C4-2B (cell line): ENCODE data around the gene LNPEP.

ENCODE experiments used
- H3K27ac ChIP-seq: fragments of 450-650 bp; 2 replicates; pipeline ENCODE4 v1.5.1; 2017
- CTCF ChIP-seq: fragments of 450-650 bp; conservative IDR thresholded peaks from 2 replicates; pipeline ENCODE4 v1.5.1; 2017; ENCODE audit warnings: mild to moderate bottlenecking
- ZFX ChIP-seq: fragments of 450-650 bp; IDR thresholded peaks from 2 replicates; pipeline ENCODE4 v1.6.1; 2017

Gene LNPEP

DNA sequence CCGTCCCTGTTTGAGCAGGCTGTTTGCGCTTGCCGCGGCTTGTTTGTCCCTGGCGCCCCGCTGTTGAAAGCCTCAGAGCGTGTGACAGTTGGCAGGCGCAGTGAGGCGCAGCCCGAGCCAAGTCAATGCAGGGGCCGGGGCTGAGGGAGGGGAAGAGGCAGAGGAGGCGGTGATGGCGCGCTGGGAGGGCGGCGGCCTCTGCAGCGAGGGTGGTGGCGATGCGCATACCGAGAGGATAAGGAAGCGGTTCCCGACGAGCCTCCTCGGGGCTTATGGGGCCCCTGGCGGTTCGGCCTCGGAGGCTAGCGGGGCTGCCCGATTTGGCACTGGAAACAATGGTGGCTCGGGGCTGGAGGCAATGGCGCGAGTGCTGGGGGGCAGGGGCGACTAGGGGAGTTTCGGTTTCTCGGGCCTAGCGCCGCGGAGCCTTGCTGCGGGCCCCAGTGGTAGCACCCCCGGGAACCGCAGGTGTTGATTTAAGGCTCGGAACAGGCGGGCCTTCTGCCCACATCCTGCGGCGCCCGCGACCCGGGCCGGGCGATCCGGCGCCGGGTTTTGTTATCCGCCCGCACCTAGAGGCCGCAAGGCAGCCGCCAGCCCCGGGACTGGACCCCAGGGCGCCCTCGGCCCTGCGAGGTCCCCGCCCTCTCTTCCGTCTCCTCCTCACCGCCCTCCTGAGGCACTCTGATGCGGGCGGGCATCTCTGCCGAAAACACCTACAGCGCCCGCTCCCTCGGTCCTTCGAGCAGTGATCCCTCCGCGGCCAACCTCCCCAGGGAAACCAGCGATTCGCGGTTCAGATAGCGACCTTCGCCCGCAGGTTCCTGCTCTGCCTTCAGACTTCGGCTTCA is 947 bp upstream of the LNPEP start:
- TF ChIP-seq CTCF (peak; percentile 6; the same call in 1 of the 2 replicates), ZFX (peak; percentile 69)
- peak overlapping the region; percentile 92 for H3K27ac ChIP-seq

- TF ChIP-seq ZFX (no peak), CTCF (no peak; the same call in 1 of the 2 replicates)
- H3K27ac ChIP-seq: peak overlapping the region; percentile 92
Observed at GRCh38 chr5:96936431-96937320, 796 bp downstream of the LNPEP start.

GRCh38 chr5:96940586-96940985 is 4.7 kb downstream of the LNPEP start:
- TF ChIP-seq CTCF (no peak), ZFX (no peak)
- H3K27ac ChIP-seq: no peak overlapping the region

DNA sequence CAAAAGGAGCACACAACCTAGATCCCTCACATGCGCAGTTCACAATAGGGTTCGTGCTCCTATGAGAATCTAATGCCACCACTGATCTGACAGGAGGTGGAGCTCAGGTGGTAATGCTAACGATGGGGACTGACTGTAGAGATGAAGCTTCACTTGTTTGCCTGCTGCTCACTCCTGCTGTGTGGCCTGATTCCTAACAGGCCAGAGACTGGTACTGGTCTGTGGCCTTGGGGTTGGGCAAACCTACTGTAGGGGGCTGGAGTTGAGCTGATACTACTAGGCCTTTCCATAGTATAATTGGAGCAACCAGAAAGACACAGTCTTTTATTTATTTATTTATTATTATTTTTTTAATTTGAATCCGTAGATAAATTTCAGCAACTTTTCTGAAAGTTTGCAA is 5.3 kb downstream of the LNPEP start:
- H3K27ac ChIP-seq: no peak overlapping the region
- TF ChIP-seq ZFX: no peak

- H3K27ac ChIP-seq: no peak overlapping the region
- TF ChIP-seq ZFX (no peak), CTCF (no peak)
Observed at GRCh38 chr5:96942078-96942477, 6.2 kb downstream of the LNPEP start.

DNA sequence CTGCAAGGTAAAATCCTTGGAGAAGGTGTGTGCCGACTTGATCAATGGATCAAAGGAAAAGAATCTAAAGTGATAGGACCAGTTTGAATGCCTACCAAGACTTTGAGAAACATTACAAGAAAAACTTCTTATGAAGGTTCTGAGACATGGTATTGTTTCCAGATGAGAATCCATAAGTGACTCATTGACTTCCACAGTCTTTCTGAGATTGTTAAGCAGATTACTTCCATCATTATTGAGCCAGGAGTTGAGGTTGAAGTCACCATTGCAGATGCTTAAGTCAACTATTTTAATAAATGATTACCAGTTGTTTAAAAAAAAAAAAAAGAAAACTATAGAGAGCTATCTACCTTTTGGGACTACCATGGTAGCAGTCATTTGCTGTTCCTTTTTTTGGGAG is 7.0 kb downstream of the LNPEP start:
- no peak for TF ChIP-seq CTCF
- TF ChIP-seq ZFX: no peak

DNA sequence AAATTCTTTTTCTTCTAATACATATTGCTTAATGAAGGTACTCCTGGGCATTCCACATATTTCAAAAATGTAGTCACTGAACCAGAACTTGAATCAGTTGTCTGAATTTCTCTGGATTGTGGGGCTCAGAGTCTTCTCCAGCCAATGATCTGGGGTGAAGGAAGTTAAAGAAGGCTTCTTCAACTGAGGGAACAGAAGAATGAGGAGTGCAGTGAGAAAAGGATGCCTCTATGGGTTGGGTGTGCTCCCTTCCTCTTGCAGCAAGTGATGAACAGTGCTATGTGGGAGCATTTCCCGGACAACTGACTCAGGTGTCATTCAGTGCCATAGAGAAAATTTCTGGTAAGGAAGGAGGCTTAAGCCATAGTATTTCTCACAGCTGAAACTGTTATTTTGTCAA is 7.9 kb downstream of the LNPEP start:
- H3K27ac ChIP-seq: no peak overlapping the region
- no peak for TF ChIP-seq CTCF
- no peak for TF ChIP-seq ZFX

More for the DNA sequence above, 7.0 kb downstream of the LNPEP start:
- no peak overlapping the region for H3K27ac ChIP-seq
